ENCODE results near the gene HSFX4. TPM values are rescaled to one million over a fixed set of nuclear protein-coding genes. Genes with fewer than 3 reads are reported as not detected.
A peak's percentile ranks its signal among the peaks of the same experiment; 100 is the strongest.
"Not testable (repeated sequence)": the region's sequence is repeated elsewhere in the genome, so short reads cannot be mapped to it uniquely, and the experiment has no call there.

The HSFX4 gene
- total RNA-seq, 4 donors from 2014 or later: not detected

DNA sequence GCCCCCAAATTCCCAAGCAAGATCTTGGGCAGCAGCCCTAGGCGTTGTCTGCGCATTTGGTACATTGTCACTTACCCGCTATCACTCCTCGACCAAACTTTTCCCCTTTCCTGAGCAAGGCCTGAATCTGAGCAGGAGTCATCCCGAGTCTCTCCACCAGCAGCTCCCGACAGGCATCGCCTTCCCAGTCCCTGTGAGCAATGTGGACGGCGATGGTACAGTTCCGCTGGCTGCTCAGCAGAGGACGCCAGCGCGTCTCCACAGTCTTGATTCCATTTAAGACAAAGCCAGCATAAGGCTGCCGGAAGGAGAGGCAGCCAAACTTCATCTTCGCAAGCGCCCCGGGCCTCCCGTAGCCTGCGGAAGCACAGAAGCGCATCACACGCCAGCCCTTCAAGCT, 4.2 kb downstream of the HSFX4 start:
- H3K4me3 ChIP-seq (ENCODE audit: low read depth, poor library complexity, severe bottlenecking); DNase-seq (ENCODE audit: low spot score in 2 of 2); intact Hi-C loops (cut with DNase I; ENCODE audit: low total_unique reads): not testable (repeated sequence)
- 77 to 80% methylated on average over 1 to 19 of the region's 21 CpGs for WGBS, 2 donors

DNA sequence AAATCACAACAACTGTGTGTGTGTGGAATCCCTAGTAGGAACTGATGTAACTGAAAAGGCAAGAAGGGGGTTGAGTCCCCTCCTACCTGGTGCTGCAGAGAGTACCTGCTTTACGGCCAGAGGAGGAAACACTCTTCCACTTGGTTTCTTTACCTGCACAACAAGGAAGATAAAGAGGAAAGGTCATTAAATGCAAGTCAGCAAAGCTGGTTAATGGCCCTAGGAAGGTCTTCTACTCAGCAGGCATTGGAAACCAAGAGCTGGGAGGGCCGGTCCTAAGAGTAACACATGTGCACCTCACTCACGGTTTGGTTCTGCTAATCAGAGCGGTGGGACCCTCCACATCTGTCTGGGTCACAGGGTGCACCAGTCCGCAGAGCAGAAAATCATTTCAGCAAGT, 8.0 kb downstream of the HSFX4 start:
- 42 to 60% methylated on average over 5 of the region's 5 CpGs for WGBS, 2 donors
- H3K4me3 ChIP-seq (ENCODE audit: low read depth, poor library complexity, severe bottlenecking); DNase-seq (ENCODE audit: low spot score in 2 of 2); intact Hi-C loops (cut with DNase I; ENCODE audit: low total_unique reads): not testable (repeated sequence)

DNA sequence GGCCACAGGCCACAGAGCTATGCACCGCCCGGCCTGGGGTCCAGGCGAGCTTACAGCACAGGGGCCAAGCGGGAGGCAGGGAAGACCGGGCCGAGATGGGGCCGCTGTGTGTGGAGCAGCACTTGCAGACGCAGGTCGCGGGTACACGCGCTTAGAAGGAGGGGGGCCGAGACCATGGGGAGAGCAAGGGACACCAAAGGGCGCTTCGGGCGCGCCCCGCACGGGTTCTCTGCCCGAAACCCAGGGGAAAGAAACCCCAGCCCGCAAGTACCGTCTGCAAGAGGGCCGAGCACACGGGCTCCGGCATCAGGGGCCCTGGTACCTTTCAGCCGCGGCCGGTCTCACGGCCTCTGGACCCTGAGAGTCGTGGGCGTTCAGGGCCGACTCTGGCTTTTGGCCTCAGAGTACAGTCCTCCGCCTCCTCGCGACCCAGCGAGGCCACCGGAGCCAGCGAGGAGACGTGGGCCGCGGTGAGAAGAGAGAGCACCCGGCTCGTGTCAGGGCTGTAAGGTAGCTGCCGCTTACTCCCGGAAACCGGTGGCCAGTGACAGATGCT, 8.6 kb downstream of the HSFX4 start:
- WGBS, 2 donors: 1 to 67% methylated on average over 16 to 46 of the region's 46 CpGs
- H3K4me3 ChIP-seq (ENCODE audit: low read depth, poor library complexity, severe bottlenecking): peak overlapping the region; percentile 43
- no peak for TF ChIP-seq POLR2A (IDR thresholded peaks at IDR 0.05)
- intact Hi-C loops (cut with DNase I; ENCODE audit: low total_unique reads): no loop called here
- DNase-seq (ENCODE audit: low spot score in 2 of 2): peak in 1 of 2 donors; percentile 88

DNA sequence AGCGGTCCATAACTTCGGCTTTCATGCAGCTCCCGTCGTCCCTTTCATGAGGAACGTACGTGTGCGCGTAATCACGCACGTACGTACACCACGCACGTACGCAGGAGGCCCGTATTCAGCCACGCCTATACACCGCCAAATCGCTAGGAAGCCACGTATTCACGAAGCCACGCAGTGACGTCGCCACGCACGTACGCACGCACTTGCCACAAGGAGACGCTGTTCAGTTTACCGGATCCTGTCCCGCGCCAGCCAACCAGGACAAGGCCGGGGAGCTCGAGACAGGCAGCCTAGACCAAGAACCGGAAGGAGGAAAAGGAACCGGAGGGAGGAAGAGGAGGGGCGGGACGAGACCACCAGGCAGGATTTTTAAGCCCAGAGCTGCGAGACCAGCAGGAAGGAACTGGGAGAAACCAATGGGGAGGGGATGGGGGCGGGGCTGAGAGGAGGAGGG, 9.1 kb downstream of the HSFX4 start, which contains the start of gene EOLA2:
TSS of gene EOLA2 (minus strand) at position 65 of the 454 bp plus-strand sequence. CDS start 4,617 bp downstream, outside the sequence.
- peak; percentile 95 to 99 for DNase-seq (ENCODE audit: low spot score in 2 of 2)
- peak within 1 kb of the TSS; percentile 43 for H3K4me3 ChIP-seq (ENCODE audit: low read depth, poor library complexity, severe bottlenecking)
- intact Hi-C loops (cut with DNase I; ENCODE audit: low total_unique reads): no loop called here
- 0 to 49% methylated on average over 6 to 39 of the region's 39 CpGs for WGBS, 2 donors
- TF ChIP-seq, protein P1, sequence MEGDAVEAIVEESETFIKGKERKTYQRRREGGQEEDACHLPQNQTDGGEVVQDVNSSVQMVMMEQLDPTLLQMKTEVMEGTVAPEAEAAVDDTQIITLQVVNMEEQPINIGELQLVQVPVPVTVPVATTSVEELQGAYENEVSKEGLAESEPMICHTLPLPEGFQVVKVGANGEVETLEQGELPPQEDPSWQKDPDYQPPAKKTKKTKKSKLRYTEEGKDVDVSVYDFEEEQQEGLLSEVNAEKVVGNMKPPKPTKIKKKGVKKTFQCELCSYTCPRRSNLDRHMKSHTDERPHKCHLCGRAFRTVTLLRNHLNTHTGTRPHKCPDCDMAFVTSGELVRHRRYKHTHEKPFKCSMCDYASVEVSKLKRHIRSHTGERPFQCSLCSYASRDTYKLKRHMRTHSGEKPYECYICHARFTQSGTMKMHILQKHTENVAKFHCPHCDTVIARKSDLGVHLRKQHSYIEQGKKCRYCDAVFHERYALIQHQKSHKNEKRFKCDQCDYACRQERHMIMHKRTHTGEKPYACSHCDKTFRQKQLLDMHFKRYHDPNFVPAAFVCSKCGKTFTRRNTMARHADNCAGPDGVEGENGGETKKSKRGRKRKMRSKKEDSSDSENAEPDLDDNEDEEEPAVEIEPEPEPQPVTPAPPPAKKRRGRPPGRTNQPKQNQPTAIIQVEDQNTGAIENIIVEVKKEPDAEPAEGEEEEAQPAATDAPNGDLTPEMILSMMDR (IDR thresholded peaks at IDR 0.05): peak in 1 of 3 donors; percentile 41
- TF ChIP-seq POLR2A (IDR thresholded peaks at IDR 0.05): no peak

DNA sequence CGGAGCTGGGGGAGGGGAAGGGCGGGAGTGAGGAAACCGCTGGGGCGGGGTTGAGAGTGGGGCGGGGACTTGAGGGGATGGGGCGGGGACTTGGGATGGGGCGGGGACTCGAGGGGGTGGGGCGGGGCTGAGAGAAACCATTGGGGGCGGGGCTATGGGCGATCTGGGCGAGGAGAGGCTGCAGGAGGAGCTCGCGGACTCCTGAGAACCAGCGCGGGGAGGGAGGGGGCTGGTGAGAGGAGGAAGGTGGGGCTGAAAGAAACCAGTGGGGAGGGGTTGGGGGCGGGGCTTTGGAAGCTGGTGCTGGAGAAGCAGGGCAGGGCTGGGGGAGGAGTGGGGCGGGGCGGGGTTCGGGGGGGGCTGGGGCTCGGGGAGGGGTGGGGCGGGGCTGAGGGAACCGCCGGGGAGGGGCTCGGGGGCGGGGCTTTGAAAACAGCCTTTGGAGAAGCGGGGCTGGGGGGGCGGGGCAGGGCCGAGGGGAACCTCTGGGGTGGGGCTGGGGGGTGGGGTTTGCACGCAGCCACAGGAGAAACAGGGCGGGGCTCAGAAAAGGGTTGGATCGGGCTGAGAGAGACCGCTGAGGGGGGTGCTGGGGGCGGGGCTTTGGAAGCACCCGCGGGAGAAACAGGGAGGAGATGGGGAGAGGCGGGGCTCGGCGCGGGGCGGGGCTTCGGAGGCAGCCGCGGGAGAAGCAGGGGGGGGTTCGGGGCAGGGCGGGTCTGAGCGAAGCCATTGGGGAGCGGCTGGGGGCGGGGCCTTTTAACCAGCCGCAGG, 9.7 kb downstream of the HSFX4 start:
- intact Hi-C loops (cut with DNase I; ENCODE audit: low total_unique reads): no loop called here

DNA sequence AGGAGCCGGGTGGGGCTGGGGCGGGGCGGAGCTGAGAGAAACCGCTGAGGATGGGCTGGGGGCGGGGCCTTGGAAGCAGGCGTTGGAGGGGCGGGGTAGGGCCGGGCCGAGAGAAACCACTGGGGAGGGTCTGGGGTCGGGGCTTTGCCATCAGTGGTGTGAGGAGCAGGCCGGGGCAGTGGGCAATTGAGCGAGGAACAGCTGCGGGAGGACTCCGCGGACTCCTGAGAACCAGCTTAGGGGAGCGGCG, 10.2 kb downstream of the HSFX4 start:
- TF ChIP-seq POLR2A (IDR thresholded peaks at IDR 0.05): no peak
- TF ChIP-seq, protein P1 (IDR thresholded peaks at IDR 0.05): no peak
- no peak for DNase-seq (ENCODE audit: low spot score in 2 of 2)
- H3K4me3 ChIP-seq (ENCODE audit: low read depth, poor library complexity, severe bottlenecking): peak overlapping the region; percentile 32
- 7 to 60% methylated on average over 7 to 17 of the region's 17 CpGs for WGBS, 2 donors
- intact Hi-C loops (cut with DNase I; ENCODE audit: low total_unique reads): no loop called here

More for the DNA sequence above, 9.7 kb downstream of the HSFX4 start:
- DNase-seq (ENCODE audit: low spot score in 2 of 2): peak; percentile 93 to 99
- no peak overlapping the region for H3K4me3 ChIP-seq (ENCODE audit: low read depth, poor library complexity, severe bottlenecking)
- WGBS, 2 donors: 2 to 53% methylated on average over 13 to 33 of the region's 50 CpGs
- TF ChIP-seq, protein P1 (IDR thresholded peaks at IDR 0.05): no peak
- no peak for TF ChIP-seq POLR2A (IDR thresholded peaks at IDR 0.05)

DNA sequence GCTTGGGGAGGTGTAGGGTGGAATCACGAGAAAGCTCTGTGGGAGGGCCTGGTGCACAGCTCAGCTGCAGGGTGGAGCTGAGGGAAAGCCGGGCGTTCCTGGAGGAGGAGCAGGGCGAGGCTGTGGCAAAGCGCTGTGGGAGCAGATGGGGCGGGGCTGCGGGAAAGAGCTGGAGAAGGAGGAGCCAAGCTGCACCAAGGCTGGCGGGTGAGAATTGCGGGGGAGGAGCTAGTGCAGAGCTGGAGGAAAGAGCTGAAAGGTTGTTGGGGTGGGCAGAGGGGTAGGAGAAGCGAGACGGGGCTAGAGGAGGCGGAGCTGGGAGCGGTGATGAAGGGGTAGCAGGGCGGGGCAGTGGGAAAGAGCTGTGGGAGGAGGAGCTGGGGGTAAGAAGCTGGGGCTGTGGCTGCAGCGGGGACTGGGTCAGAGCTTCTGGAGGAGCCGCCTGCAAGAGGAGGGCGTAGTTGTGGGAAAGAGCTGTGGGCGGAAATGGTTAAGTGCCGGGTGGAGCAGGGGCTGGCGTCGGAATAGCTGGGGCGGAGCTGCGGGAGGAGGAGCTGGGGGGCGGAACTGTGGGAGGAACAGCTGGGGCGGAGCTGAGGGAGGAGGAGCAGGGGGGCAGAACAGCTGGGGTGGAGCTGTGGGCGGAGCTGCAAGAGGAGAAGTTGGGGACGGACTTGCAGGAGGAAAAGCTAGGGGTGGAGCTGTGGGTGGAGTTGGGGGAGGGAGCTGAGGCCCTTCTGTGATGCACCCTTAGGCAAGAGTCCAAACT, 10.7 kb downstream of the HSFX4 start:
- TF ChIP-seq, protein P1 (IDR thresholded peaks at IDR 0.05): no peak
- no peak for TF ChIP-seq POLR2A (IDR thresholded peaks at IDR 0.05)
- intact Hi-C loops (cut with DNase I; ENCODE audit: low total_unique reads): no loop called here
- peak; percentile 95 to 98 for DNase-seq (ENCODE audit: low spot score in 2 of 2)
- peak overlapping the region; percentile 32 for H3K4me3 ChIP-seq (ENCODE audit: low read depth, poor library complexity, severe bottlenecking)
- 1 to 39% methylated on average over 26 to 27 of the region's 27 CpGs for WGBS, 2 donors

DNA sequence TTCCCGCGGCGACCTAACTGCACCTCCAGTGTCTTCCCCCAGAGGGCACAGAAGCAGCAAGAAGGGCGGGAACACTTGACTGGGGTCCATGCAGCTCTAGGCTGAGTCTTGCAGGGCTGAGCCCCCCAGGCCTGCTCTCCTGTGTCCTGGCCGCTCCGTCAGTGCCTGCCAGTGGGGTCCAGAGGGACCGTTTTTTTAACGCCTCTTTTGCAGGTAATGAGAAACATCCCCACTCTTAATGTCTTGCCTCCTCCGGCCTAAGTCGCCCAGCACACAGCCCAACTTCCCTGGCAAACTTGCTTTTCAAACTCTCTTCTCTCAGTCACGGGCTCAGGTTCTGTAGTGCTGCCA, 11.3 kb downstream of the HSFX4 start:
- DNase-seq (ENCODE audit: low spot score in 2 of 2); H3K4me3 ChIP-seq (ENCODE audit: low read depth, poor library complexity, severe bottlenecking); intact Hi-C loops (cut with DNase I; ENCODE audit: low total_unique reads): not testable (repeated sequence)
- WGBS, 2 donors: 0 to 25% methylated on average over 3 to 10 of the region's 11 CpGs

DNA sequence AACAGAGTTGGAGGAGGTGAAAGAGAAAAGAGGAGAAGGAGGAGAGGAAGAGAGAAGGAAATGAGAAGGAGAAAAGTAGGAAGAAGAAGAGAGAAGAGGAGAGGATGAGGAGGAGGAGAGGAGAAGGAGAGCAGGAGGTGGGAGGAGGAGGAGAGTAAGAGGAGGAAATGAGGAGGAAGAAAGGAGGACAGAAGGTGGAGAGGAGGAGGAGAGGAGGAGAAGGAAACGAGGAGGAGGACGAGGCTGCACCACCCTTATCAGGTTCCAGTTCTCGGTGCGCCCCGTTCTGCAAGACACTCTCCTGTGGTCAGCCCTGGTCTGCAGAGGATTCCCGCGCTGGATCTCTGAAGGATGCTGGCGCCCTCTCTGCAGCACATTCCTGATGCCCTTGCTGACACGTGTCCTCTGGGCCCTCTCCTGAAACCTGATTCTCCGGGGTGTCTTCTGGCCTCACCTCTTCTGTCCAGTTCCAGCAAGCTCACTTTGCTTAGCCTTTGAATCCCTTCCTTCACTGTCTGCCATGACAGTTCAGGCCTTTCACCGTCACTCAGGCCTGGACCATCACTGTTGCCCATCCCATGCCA, 15.8 kb downstream of the HSFX4 start:
- 73 to 89% methylated on average over 11 of the region's 11 CpGs for WGBS, 2 donors
- H3K4me3 ChIP-seq (ENCODE audit: low read depth, poor library complexity, severe bottlenecking); intact Hi-C loops (cut with DNase I; ENCODE audit: low total_unique reads): not testable (repeated sequence)
- DNase-seq (ENCODE audit: low spot score in 2 of 2): peak in 1 of 2 donors; percentile 72

DNA sequence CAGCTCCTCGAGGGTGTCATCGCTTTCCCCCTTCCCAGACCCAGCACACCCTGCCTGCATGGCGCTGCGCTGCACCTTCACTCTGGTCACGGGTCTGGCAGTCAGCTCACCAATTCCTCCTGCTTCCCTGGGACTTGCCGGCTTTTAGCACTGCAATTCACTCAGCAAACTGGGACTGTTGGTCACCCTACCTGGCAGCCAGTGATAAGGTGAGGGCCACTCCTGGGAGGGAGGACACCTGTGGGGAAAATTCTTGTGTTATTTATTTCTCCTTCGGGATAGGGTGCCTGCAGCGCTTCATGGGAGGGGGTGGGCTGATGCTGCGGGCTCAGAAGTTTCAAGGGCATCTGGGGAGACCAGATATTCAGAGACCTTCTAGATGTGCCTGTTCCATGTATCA, 16.4 kb downstream of the HSFX4 start:
- DNase-seq (ENCODE audit: low spot score in 2 of 2); H3K4me3 ChIP-seq (ENCODE audit: low read depth, poor library complexity, severe bottlenecking); intact Hi-C loops (cut with DNase I; ENCODE audit: low total_unique reads): not testable (repeated sequence)
- WGBS, 2 donors: 86 to 90% methylated on average over 4 to 8 of the region's 9 CpGs
